ENCODE data around the gene IDH3B.

- no peak for TF ChIP-seq CTCF (IDR thresholded peaks at IDR 0.05)
- no peak for TF ChIP-seq POLR2AphosphoS5 (IDR thresholded peaks at IDR 0.05)
These were observed 37.0 kb downstream of the IDH3B start for GRCh38 chr20:2626853-2627541.

Measured in sigmoid colon (tissue), 4 donors.